AG09319 (cell line): ENCODE measurements around the gene CGNL1.
A peak's percentile ranks its signal among the peaks of the same experiment; 100 is the strongest.

Experiments
- DNase-seq: peaks from one replicate; pipeline ENCODE4 v3.0.0-alpha.2; 2010; ENCODE audit warnings: low read depth; ENCODE audit errors: extremely low read depth
- CTCF ChIP-seq: IDR thresholded peaks from 2 replicates; pipeline ENCODE4 v1.5.1; 2011; ENCODE audit warnings: low read depth, mild to moderate bottlenecking, inconsistent platforms, low read length, moderate library complexity

CGNL1 gene

GRCh38 chr15:57455929-57456328, 79.6 kb downstream of the CGNL1 start:
- no peak for TF ChIP-seq CTCF
- no peak for DNase-seq

GRCh38 chr15:57456559-57456958, 80.3 kb downstream of the CGNL1 start:
- DNase-seq: no peak
- TF ChIP-seq CTCF: no peak

DNA sequence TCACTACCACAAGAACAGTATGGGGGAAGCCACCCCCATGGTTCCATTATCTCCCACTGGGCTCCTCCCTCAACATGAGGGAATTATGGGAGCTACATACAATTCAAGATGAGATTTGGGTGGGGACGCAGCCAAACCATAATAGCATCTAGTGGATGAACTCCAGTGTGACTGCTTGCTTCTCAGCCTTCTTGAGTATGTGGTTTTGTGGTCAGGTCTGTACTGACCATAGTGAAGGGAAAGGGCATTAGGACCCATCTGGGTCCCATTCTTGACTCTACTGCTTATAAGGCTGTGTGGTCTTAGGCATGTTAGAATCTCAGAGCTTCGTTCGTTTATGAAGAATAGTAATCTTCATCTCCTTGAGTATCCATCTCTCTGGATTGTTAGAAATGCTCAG, 81.4 kb downstream of the CGNL1 start:
- TF ChIP-seq CTCF: no peak

GRCh38 chr15:57458356-57458781, 82.1 kb downstream of the CGNL1 start:
- no peak for TF ChIP-seq CTCF
- DNase-seq: no peak

More for the DNA sequence above, 81.4 kb downstream of the CGNL1 start:
- no peak for DNase-seq

GRCh38 chr15:57460208-57460816, 84.0 kb downstream of the CGNL1 start:
- TF ChIP-seq CTCF: no peak
- DNase-seq: no peak

DNA sequence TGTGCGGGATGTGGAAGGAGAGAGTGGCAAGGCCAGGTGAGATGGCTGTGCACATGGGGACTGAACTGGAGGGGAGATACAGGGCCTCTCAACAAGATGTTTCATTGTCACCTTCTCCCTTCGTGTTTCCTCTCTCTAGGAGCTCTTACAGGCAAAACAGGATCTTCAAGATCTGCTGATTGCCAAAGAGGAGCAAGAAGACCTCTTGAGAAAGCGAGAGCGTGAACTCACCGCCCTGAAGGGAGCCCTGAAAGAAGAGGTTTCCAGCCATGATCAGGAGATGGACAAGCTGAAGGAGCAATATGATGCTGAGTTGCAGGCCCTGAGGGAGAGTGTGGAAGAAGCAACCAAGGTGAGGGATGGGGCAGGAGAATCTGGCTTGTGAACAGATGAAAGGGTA, 85.2 kb downstream of the CGNL1 start:
- no peak for TF ChIP-seq CTCF

GRCh38 chr15:57462381-57462780, 86.1 kb downstream of the CGNL1 start:
- no peak for DNase-seq
- TF ChIP-seq CTCF: peak; percentile 25

More for the DNA sequence above, 85.2 kb downstream of the CGNL1 start:
- DNase-seq: no peak
